Lower lobe of right lung (tissue), 2 donors: ENCODE measurements around the gene PLEKHA1. TPM values are rescaled to one million over a fixed set of nuclear protein-coding genes. Genes with fewer than 3 reads are reported as not detected.

Experiments used
- ATAC-seq, 2 donors: fragments of 200-7000 bp; cut with Tn5 transposase; one replicate each; pipeline ENCODE4 v1.9.1; 2020 to 2022; ENCODE audit warnings: mild to moderate bottlenecking in 2 of 2, moderate library complexity in 2 of 2
- DNase-seq: peaks from one replicate; pipeline ENCODE4 v3.0.0-alpha.2; 2020
- H3K27ac ChIP-seq: fragments of 200-600 bp; one replicate; pipeline ENCODE4 v1.8.0; 2022
- H3K27me3 ChIP-seq: fragments of 200-600 bp; one replicate; pipeline ENCODE4 v1.8.0; 2022; ENCODE audit warnings: low read depth
- H3K36me3 ChIP-seq: fragments of 200-600 bp; one replicate; pipeline ENCODE4 v1.8.0; 2022; ENCODE audit warnings: mild to moderate bottlenecking
- H3K4me1 ChIP-seq: fragments of 200-600 bp; one replicate; pipeline ENCODE4 v1.8.0; 2022
- H3K4me3 ChIP-seq: fragments of 200-600 bp; one replicate; pipeline ENCODE4 v1.8.0; 2022; ENCODE audit warnings: mild to moderate bottlenecking
- H3K9me3 ChIP-seq: fragments of 200-600 bp; one replicate; pipeline ENCODE4 v1.8.0; 2022
- intact Hi-C: fragments of 100-400 bp; cut with DNase I; formaldehyde crosslinking; loops from one replicate; pipeline ENCODE4 v1.11.0; 2022
- total RNA-seq: library from RNA; stranded (reverse); fragmentation: NEBNext Ultra II Directional; extraction: Animal tissue kit (Norgen Biotek cat#: 25700); gene quantifications from one replicate; pipeline ENCODE4 v1.2.1, GENCODE V29; 2021
- TF ChIP-seq, protein P1 (sequence below): fragments of 200-600 bp; IDR thresholded peaks from one replicate; pipeline ENCODE4 v1.8.0; 2022; ENCODE audit warnings: antibody characterized with exemption, mild to moderate bottlenecking
- donor health status: DM: no; HTN: yes; CAD: no; lungs with severe emphysema.

PLEKHA1 gene
- total RNA-seq, 1 donor from 2014 or later: 46.1 TPM

DNA sequence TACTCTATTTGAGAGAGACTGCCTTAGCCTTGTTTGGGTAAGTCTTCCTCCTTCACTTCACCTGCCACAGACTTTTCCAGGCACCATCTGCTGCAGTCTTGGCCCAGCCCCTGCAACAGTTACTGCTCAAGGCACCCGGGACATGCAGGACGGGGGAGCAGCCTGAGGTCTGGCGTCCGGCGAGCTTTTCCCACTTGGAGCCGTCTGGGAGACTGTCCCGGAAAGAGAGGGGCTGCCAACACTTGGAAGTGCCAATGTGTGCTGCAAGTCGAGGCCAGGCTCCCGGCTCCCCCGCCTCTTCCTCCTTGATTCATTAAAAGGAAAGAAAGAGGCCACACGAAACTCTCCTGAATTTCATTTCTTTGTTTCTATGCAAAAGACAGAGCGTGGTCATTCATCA is 100.6 kb downstream of the PLEKHA1 start:
- TF ChIP-seq, protein P1, sequence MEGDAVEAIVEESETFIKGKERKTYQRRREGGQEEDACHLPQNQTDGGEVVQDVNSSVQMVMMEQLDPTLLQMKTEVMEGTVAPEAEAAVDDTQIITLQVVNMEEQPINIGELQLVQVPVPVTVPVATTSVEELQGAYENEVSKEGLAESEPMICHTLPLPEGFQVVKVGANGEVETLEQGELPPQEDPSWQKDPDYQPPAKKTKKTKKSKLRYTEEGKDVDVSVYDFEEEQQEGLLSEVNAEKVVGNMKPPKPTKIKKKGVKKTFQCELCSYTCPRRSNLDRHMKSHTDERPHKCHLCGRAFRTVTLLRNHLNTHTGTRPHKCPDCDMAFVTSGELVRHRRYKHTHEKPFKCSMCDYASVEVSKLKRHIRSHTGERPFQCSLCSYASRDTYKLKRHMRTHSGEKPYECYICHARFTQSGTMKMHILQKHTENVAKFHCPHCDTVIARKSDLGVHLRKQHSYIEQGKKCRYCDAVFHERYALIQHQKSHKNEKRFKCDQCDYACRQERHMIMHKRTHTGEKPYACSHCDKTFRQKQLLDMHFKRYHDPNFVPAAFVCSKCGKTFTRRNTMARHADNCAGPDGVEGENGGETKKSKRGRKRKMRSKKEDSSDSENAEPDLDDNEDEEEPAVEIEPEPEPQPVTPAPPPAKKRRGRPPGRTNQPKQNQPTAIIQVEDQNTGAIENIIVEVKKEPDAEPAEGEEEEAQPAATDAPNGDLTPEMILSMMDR: no peak
- intact Hi-C loops: no loop called here
- no peaks in the 10 kb centered on the region for H3K27me3 ChIP-seq
- peaks cover 28% of the 10 kb centered on the region for H3K4me1 ChIP-seq
- no peak overlapping the region for H3K27ac ChIP-seq
- peak in 1 of 2 donors; percentile 61 for ATAC-seq
- no peak overlapping the region for H3K4me3 ChIP-seq
- no peak for DNase-seq
- no peaks in the 10 kb centered on the region for H3K36me3 ChIP-seq
- H3K9me3 ChIP-seq: no peaks in the 10 kb centered on the region

DNA sequence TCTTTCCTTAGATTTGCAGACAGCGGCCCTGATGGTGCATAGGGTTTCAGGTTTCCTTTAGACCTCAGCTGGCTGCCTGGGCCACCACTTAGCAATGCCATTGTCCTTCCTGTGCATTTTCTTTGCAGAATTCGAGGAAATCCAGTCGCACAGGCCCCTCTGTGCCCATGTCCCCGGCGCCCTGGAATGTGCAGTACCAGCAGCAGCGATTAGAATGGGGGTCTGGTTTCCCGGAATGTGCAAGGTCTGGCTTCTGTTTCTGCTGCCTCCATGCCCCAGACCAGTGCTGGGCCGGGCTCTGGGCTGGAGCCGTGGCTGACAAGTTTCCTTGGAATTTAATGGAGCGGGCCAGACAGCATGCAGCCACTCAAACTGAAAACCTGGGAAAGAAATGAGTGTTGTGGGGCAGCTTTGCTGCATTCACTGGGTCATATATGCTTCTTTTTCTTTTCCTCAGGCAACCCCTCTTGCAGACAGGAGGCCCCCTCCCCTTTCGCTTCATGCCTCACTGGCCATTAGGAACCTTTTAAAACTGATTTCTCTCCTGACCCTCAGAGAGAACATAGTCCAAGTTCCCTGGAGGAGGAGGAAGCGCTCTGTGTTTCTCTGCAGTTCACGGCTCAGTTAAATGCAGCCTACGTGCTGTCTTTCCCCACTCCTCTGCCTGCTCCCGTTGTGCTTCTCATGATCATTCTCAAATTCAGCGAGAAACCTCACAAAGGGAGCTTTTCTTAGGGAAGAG is 101.3 kb downstream of the PLEKHA1 start:
- intact Hi-C loops: no loop called here
- no peaks in the 10 kb centered on the region for H3K27me3 ChIP-seq
- DNase-seq (no peak), ATAC-seq (peak in 1 of 2 donors; percentile 16)
- TF ChIP-seq, protein P1: no peak
- H3K27ac ChIP-seq: no peak overlapping the region
- H3K4me1 ChIP-seq: peaks cover 28% of the 10 kb centered on the region
- no peak overlapping the region for H3K4me3 ChIP-seq
- H3K9me3 ChIP-seq: no peaks in the 10 kb centered on the region
- H3K36me3 ChIP-seq: no peaks in the 10 kb centered on the region

DNA sequence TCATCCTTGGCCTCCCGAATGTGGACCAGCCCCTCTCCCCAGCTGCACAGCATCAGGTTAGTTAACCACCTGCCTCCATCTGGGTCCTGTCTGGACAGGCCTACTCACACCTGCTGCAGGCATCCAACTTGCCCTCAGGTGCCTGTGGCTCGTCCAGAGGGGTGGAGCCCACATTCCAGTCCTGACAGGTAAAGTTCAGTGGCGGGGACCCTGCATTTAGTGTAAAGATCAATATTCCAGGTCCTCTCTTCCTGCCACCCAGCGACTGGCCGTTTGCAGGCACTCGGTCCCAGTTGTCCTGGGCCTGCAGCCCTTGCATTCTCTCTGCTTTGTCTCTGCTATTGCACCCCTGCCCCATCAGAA is 101.8 kb downstream of the PLEKHA1 start:
- TF ChIP-seq, protein P1: no peak
- no peak overlapping the region for H3K27ac ChIP-seq
- no peaks in the 10 kb centered on the region for H3K9me3 ChIP-seq
- H3K4me3 ChIP-seq: no peak overlapping the region
- H3K36me3 ChIP-seq: no peaks in the 10 kb centered on the region
- no peaks in the 10 kb centered on the region for H3K27me3 ChIP-seq
- H3K4me1 ChIP-seq: peaks cover 28% of the 10 kb centered on the region
- intact Hi-C loops: no loop called here
- DNase-seq (no peak), ATAC-seq (no peak)

DNA sequence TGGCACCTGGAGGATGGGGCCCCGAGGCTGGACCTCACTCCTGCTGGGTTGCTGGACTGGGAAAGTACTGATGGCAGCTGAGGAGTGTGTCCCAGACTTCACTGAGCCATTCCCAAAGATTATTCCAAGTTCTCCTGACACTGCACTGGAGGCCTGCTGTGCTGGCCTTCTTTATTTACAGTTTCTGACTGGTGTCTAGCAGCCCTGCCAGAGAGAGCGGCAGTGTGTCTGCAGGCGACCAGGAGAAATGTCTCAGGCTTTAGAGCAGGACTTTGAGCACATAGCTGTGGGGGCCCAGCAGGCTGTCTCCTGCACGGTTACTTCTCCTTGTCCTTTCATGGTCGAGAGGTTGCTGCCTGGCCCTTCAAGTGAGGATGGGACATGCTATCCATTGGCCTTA is 102.9 kb downstream of the PLEKHA1 start:
- no peak overlapping the region for H3K27ac ChIP-seq

DNA sequence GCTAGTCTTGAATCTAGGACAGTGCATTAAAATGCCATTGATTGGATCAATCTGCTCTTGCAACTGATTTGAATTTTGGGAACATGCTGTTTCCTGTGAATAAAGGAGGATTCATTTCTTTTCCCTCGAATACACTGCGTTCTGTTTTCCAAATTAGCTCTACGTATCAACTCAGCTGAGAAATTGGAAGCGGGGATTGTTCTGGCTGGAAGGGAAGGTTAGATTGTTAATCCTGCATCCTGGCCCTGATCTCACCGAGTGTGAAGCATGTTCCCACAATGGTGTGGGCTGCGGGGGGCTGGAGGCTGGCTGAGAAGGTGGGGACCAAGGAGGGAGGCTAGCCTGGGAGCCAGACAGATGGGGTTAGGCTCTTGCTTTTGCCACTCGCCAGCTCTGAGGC is 104.5 kb downstream of the PLEKHA1 start:
- Histone ChIP-seq H3K4me1 (peaks cover 25% of the 10 kb centered on the region), H3K27ac (no peak overlapping the region), H3K4me3 (no peak overlapping the region), H3K27me3 (no peaks in the 10 kb centered on the region), H3K9me3 (no peaks in the 10 kb centered on the region), H3K36me3 (no peaks in the 10 kb centered on the region)
- TF ChIP-seq, protein P1: no peak
- intact Hi-C loops: no loop called here
- no peak for DNase-seq
- no peak for ATAC-seq

More for the DNA sequence above, 102.9 kb downstream of the PLEKHA1 start:
- intact Hi-C loops: no loop called here
- Histone ChIP-seq H3K4me3 (no peak overlapping the region), H3K36me3 (no peaks in the 10 kb centered on the region), H3K27me3 (no peaks in the 10 kb centered on the region), H3K9me3 (no peaks in the 10 kb centered on the region), H3K4me1 (peaks cover 28% of the 10 kb centered on the region)
- TF ChIP-seq, protein P1: no peak
- DNase-seq: no peak
- no peak for ATAC-seq
